Measurements from ENCODE around the gene NPR3. TPM values are rescaled to one million over a fixed set of nuclear protein-coding genes. Genes with fewer than 3 reads are reported as not detected.

NPR3 gene
- total RNA-seq, 1 donor from 2014 or later = 35.8 TPM

DNA sequence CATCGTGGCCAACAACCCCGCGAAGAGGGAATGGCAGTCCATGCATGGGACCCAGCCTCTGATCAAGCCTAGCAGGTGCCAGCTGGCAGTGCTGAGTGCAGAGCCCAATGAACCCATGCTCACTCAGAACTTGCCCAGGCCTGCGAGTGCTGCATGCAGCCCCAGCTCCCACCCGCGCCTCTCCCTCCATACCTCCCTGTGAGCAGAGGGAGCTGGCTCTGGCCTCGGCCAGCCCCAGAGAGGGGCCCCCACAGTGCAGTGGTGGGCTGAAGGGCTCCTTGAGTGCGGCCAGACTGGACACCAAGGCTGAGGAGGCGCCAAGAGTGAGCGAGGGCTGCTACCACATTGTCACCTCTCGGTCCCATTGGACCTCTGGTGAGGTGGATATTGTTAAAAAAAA lies 32.6 kb upstream of the NPR3 start:
- DNase-seq (no peak), ATAC-seq (no peak)
- Histone ChIP-seq H3K4me1 (peaks cover 6% of the 10 kb centered on the region), H3K27ac (no peak overlapping the region), H3K36me3 (no peaks in the 10 kb centered on the region), H3K4me3 (no peak overlapping the region), H3K27me3 (ENCODE audit: low read depth) (no peaks in the 10 kb centered on the region), H3K9me3 (no peaks in the 10 kb centered on the region)
- intact Hi-C loops (cut with DNase I) = no loop called here
- TF ChIP-seq, protein P1, sequence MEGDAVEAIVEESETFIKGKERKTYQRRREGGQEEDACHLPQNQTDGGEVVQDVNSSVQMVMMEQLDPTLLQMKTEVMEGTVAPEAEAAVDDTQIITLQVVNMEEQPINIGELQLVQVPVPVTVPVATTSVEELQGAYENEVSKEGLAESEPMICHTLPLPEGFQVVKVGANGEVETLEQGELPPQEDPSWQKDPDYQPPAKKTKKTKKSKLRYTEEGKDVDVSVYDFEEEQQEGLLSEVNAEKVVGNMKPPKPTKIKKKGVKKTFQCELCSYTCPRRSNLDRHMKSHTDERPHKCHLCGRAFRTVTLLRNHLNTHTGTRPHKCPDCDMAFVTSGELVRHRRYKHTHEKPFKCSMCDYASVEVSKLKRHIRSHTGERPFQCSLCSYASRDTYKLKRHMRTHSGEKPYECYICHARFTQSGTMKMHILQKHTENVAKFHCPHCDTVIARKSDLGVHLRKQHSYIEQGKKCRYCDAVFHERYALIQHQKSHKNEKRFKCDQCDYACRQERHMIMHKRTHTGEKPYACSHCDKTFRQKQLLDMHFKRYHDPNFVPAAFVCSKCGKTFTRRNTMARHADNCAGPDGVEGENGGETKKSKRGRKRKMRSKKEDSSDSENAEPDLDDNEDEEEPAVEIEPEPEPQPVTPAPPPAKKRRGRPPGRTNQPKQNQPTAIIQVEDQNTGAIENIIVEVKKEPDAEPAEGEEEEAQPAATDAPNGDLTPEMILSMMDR (IDR thresholded peaks at IDR 0.05) = no peak

DNA sequence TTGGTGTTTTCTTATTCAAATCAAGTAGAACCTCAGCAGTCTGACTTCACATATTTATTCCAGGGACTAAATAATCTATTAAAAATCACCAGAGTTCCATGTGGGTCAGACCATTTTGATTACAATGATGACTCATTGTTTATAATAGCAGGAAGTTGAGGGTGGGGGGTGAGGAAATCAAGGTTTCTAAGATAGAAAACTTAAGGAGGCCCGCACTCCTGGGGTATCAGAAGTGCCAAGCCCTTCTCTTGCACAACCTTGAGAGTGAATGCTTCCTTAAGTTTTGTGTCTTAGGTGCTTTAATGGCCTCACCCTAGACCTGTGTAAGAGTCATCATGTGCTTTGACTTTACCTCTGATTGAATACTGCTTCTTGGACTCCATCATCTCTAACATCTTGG lies 31.9 kb upstream of the NPR3 start:
- TF ChIP-seq, protein P1 (IDR thresholded peaks at IDR 0.05) = no peak
- intact Hi-C loops (cut with DNase I) = no loop called here
- no peaks in the 10 kb centered on the region for H3K36me3 ChIP-seq
- H3K4me3 ChIP-seq = no peak overlapping the region
- ATAC-seq = peak; percentile 34 to 36
- no peak for DNase-seq
- H3K9me3 ChIP-seq = peaks cover 7% of the 10 kb centered on the region
- no peak overlapping the region for H3K27ac ChIP-seq
- H3K27me3 ChIP-seq (ENCODE audit: low read depth) = no peaks in the 10 kb centered on the region
- H3K4me1 ChIP-seq = peaks cover 6% of the 10 kb centered on the region

DNA sequence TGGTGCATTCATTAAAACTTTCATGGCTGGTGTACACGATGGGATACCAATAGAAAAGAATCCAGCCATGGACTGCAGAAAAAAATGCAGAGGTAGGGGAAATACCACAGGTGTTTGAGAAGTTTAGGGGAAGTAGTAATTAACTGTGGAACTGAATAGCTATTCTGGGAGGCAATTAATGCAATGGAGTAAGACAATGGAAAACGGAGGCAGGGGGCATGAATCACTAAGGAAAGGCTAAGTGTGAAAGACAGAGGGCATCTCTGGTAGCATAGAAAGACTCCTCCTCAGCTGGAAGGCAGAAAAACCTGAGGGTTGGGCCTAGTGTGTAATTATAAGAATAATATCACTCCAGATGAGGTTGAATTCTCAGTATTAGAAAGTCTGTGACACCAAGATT lies 30.9 kb upstream of the NPR3 start:
- H3K9me3 ChIP-seq = peaks cover 12% of the 10 kb centered on the region
- intact Hi-C loops (cut with DNase I) = no loop called here
- H3K4me1 ChIP-seq = peaks cover 6% of the 10 kb centered on the region
- H3K36me3 ChIP-seq = no peaks in the 10 kb centered on the region
- TF ChIP-seq, protein P1 (IDR thresholded peaks at IDR 0.05) = no peak
- DNase-seq (no peak), ATAC-seq (no peak)
- H3K27me3 ChIP-seq (ENCODE audit: low read depth) = no peaks in the 10 kb centered on the region
- no peak overlapping the region for H3K4me3 ChIP-seq
- no peak overlapping the region for H3K27ac ChIP-seq

DNA sequence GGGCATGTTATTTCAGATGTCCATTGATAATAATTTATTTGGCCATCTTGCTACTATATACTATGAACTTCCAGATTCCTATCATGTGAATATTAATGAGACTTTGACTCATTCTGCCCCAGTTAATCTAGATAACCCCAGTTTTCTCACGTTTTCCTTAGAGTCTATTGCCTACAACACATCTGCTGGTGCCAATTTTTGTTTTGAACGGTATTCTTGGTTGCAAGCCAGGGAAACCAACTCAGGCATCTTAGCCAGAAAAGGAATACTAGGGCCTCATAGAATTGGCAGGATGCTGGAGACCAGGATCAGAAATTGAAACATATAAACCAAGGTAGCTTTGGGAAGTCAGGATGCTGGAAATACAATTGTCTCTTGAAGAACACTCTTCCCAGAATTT lies 28.0 kb upstream of the NPR3 start:
- no peaks in the 10 kb centered on the region for H3K36me3 ChIP-seq
- peaks cover 12% of the 10 kb centered on the region for H3K9me3 ChIP-seq
- intact Hi-C loops (cut with DNase I) = no loop called here
- ATAC-seq (no peak), DNase-seq (no peak)
- peaks cover 19% of the 10 kb centered on the region for H3K4me1 ChIP-seq
- no peaks in the 10 kb centered on the region for H3K27me3 ChIP-seq (ENCODE audit: low read depth)
- no peak overlapping the region for H3K4me3 ChIP-seq
- H3K27ac ChIP-seq = no peak overlapping the region
- TF ChIP-seq, protein P1 (IDR thresholded peaks at IDR 0.05) = no peak

DNA sequence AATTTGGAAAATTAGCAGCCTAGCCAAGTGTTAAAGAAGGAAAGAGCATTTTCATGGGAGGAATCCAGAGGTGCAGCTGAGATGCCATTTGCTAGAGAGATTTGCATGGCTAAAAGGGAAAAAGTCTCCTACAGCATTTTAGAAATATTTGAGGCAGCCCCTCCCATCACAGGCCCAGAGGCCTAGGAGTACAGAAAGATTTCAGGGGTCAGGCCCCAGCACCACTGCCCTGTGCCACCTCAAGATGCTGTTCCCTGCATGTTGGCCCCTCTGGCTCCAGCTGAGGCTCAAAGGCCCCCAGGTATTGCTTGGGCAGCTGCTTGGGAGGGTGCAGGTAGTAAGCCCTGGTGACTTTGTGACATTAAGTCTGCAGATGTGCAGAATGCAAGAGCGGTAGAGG lies 26.9 kb upstream of the NPR3 start:
- intact Hi-C loops (cut with DNase I) = no loop called here
- no peak for ATAC-seq

More for the DNA sequence above, 26.9 kb upstream of the NPR3 start:
- Histone ChIP-seq H3K27ac (no peak overlapping the region), H3K9me3 (peaks cover 12% of the 10 kb centered on the region), H3K4me1 (peaks cover 19% of the 10 kb centered on the region), H3K27me3 (ENCODE audit: low read depth) (no peaks in the 10 kb centered on the region), H3K36me3 (no peaks in the 10 kb centered on the region), H3K4me3 (no peak overlapping the region)
- TF ChIP-seq, protein P1 (IDR thresholded peaks at IDR 0.05) = no peak
- DNase-seq = no peak

Measured in lower lobe of right lung (tissue), 2 donors.